HG03139 (cell line): ENCODE results near the gene MVD.

Experiments used
- ATAC-seq: cut with Tn5 transposase; IDR thresholded peaks from one replicate; pipeline ENCODE4 v1.9.1; 2021; ENCODE audit not compliant: unreplicated experiment

Gene MVD

GRCh38 chr16:88627531-88628411 lies 35.1 kb downstream of the MVD start:
- no peak for ATAC-seq

GRCh38 chr16:88626646-88627045 lies 36.2 kb downstream of the MVD start:
- ATAC-seq: no peak

GRCh38 chr16:88624977-88625576 lies 37.8 kb downstream of the MVD start:
- ATAC-seq: no peak

GRCh38 chr16:88624481-88624880 lies 38.4 kb downstream of the MVD start:
- ATAC-seq: no peak

GRCh38 chr16:88623858-88624257 lies 39.0 kb downstream of the MVD start:
- no peak for ATAC-seq

GRCh38 chr16:88622866-88623265 lies 40.0 kb downstream of the MVD start:
- ATAC-seq: no peak

- ATAC-seq: no peak
Measured at GRCh38 chr16:88622125-88622524, 40.8 kb downstream of the MVD start.

DNA sequence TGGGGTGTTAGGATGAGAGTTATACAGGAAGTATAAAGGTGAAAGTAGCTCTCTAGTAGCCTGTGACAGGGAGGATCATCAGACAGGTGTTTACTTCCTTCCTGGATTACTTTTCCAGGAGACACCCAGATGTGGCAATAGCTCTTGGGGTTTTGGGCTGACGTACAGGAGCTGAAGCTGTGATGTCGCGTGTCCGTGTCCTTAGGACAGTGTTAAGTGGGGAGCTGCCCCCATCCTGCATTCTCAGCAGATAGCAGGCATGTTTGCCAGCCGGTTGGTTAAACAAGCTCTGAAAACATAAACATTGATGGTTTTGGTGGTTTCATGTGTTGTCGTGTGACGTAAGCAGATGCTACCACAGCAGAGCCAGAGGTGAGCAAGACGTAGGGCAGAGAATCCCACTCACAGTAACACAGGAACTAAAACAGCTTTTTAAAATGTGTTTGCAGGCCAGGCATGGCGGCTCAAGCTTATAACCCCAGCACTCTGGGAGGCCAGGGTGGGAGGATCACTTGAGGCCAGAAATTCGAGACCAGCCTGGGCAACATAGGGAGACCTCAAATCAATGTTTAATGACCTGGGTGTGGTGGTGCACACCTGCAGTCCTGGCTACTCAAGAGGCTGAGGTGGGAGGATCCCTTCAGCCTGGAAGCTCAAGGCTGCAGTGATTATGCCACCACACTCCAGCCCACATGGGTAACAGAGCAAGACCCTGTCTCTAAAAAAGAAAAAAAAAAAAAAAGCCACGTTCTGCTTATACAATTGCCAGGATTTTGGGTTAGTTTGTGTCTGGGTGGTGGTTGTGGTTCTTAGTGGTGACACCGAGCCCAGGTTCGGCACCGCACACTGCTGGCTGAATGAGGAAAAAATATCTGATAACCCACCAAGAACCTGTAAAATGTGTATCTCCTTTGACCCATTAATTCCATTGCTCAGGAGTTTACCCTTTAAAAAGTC lies 42.8 kb downstream of the MVD start:
- ATAC-seq: no peak

- ATAC-seq: no peak
Measured at GRCh38 chr16:88618956-88619667, 43.8 kb downstream of the MVD start.

GRCh38 chr16:88618182-88618955 lies 44.5 kb downstream of the MVD start:
- ATAC-seq: no peak

GRCh38 chr16:88617268-88618031 lies 45.4 kb downstream of the MVD start:
- no peak for ATAC-seq

DNA sequence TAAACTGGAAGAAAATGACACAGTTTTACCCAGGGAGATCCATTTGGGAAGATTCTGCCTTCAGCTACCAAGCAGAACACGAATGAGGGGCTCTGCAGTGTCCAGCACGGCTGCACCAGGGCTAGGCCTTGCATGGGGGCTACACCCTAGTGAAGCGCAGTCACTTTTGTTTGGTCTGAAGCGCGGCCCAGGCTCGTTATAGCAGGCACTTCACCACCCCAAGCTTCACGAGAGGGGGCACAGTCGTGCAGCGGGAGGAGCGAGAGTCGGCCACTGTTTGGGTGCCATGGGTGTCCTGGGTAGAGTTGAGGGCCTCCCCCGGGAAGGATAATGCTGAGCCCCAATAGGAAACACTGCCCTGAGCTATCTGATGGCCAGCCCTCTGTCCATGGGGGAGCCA lies 46.2 kb downstream of the MVD start:
- ATAC-seq: no peak

DNA sequence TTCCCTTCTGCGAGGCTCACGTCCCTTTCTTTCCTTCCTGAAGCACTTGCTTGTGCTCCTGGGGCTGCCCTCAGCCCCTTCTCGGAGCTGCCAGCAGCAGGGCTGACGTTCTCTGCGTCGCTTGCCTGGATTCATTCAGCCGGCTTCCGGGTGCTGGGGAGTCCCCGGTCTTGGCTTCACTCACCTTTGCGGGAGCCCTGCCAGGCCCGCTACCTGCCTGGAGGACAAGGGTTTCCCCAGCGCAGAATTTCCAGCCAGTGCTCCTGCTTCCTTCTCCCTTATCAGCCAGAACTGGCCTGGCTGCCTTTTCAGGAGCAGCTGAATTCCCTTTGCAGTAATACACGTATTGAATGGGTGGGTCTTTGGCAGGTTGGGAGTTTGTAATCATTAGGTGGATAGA lies 46.6 kb downstream of the MVD start:
- no peak for ATAC-seq

DNA sequence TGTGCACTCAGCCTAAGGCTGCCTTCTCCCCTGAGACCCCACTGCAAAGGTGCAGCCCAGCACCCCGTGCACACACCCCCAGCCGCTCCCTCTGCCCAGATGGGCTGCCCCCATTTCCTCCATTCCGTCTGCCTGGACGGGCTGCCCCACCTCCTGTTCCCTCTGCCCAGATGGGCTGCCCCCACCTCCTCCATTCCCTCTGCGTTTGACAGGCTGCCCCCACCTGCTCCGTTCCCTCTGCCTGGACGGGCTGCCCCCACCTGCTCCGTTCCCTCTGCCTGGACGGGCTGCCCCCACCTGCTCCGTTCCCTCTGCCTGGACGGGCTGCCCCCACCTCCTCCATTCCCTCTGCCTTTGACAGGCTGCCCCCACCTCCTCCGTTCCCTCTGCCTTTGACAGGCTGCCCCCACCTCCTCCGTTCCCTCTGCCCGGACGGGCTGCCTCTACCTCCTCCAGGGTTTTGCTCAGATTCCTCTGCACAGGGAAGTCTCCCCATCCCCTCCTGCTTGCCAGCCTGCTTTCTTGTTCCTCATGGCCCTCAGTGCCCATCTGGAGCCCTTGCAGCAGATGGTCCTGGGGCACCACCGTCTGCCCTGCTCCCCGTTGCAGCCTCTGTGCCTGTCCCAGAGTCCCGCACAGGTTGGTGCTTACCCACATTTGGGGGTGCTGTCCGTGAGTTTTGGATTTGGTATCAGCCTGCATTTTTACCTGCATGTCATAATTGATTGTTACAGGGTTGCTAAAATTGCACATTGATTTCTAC lies 47.9 kb downstream of the MVD start:
- ATAC-seq: no peak

DNA sequence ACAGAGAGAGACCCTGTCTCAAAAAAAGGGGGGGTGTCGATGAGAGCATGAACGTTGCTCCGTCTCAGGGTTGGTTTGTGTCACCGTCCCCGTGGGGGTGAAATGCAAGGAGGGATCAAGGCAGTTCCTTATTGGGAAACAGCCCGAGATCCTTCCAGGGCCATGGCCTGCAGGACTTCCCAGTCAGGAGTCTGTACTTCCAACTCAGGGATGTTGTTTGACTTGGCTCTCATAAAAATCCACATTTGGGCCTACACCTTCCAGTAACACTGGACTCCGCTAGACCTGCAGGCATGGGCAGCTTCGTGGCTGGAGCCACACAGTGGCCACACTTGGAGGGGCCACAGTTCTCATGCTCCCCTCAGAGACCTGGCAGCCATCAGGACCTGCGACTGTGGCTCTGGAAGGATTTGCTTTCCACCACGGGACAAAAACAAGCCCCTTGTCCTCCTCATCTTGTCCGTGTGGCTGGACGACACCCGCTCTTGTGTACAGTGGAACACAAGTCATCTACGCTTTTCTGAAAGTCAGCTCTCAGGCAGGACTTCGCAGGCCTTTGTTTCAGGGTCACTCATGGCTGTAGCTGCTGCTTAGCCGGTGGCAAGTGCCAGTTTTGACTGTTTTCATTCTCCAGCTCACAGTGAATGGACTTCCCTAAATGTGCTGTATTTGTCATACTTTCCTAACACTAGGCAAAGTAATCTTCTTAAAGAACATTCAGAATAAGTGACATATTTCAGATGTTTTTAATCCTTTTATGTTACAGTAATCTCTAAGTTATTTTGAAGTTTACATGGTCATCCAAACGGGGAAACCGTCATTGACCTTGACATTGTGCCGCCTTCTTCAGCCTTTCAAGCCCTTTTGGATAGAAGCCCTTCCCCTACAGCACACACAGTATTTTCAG lies 48.7 kb downstream of the MVD start:
- no peak for ATAC-seq

DNA sequence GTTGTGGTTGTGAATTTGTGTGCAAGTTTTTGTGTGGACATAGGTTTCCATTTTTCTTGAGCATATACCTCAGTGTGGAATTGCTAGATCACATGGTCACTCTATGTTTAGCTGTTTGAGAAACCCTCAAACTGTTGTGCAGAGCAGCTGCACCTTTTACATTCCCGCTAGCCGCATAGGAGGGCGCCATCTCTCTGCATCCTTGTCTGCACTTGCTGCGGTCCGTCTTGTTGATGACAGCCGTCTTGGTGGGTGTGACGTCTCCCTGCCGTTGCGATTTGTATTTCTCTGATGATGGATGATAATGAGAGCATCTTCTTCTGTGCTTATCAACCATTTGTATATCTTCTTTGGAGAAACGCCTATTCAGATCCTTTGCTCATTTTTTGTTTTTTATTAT lies 49.6 kb downstream of the MVD start:
- ATAC-seq: no peak
